GM18867 (cell line): ENCODE measurements around the gene PKP4.
A peak's percentile ranks its signal among the peaks of the same experiment; 100 is the strongest.
"Not testable (repeated sequence)": the region's sequence is repeated elsewhere in the genome, so short reads cannot be mapped to it uniquely, and the experiment has no call there.

Source experiments
- ATAC-seq: cut with Tn5 transposase; IDR thresholded peaks from one replicate; pipeline ENCODE4 v1.9.1; 2021; ENCODE audit warnings: mild to moderate bottlenecking, moderate library complexity; ENCODE audit not compliant: unreplicated experiment

The PKP4 gene

GRCh38 chr2:158472829-158473228 lies 16.1 kb downstream of the PKP4 start:
- ATAC-seq = not testable (repeated sequence)

- not testable (repeated sequence) for ATAC-seq
These were observed 16.5 kb downstream of the PKP4 start for GRCh38 chr2:158473300-158473699.

GRCh38 chr2:158473719-158474392 lies 17.1 kb downstream of the PKP4 start:
- ATAC-seq = no peak

- not testable (repeated sequence) for ATAC-seq
These were observed 17.8 kb downstream of the PKP4 start for GRCh38 chr2:158474526-158475011.

GRCh38 chr2:158477202-158477601 lies 20.4 kb downstream of the PKP4 start:
- ATAC-seq = no peak

- no peak for ATAC-seq
These were observed 21.5 kb downstream of the PKP4 start for GRCh38 chr2:158478237-158478636.

- no peak for ATAC-seq
These were observed 22.1 kb downstream of the PKP4 start for GRCh38 chr2:158478816-158479215.

- no peak for ATAC-seq
These were observed 24.4 kb downstream of the PKP4 start for GRCh38 chr2:158481116-158481515.

- ATAC-seq = no peak
These were observed 25.8 kb downstream of the PKP4 start for GRCh38 chr2:158482594-158482993.

- ATAC-seq = peak; percentile 73
These were observed 28.3 kb downstream of the PKP4 start for GRCh38 chr2:158484892-158485556.

- ATAC-seq = peak; percentile 11
These were observed 29.6 kb downstream of the PKP4 start for GRCh38 chr2:158486150-158486969.

- peak; percentile 52 for ATAC-seq
These were observed 30.2 kb downstream of the PKP4 start for GRCh38 chr2:158486970-158487325.

GRCh38 chr2:158487419-158487818 lies 30.7 kb downstream of the PKP4 start:
- no peak for ATAC-seq

- no peak for ATAC-seq
These were observed 31.9 kb downstream of the PKP4 start for GRCh38 chr2:158488442-158489216.

- no peak for ATAC-seq
These were observed 32.8 kb downstream of the PKP4 start for GRCh38 chr2:158489366-158490112.

- no peak for ATAC-seq
These were observed 34.3 kb downstream of the PKP4 start for GRCh38 chr2:158491072-158491471.

GRCh38 chr2:158493458-158493857 lies 36.7 kb downstream of the PKP4 start:
- ATAC-seq = no peak

GRCh38 chr2:158495175-158495574 lies 38.4 kb downstream of the PKP4 start:
- no peak for ATAC-seq

- ATAC-seq = no peak
These were observed 40.2 kb downstream of the PKP4 start for GRCh38 chr2:158496986-158497385.

- no peak for ATAC-seq
These were observed 40.7 kb downstream of the PKP4 start for GRCh38 chr2:158497486-158497885.
